Measurements from ENCODE around the gene FYN.

DNA sequence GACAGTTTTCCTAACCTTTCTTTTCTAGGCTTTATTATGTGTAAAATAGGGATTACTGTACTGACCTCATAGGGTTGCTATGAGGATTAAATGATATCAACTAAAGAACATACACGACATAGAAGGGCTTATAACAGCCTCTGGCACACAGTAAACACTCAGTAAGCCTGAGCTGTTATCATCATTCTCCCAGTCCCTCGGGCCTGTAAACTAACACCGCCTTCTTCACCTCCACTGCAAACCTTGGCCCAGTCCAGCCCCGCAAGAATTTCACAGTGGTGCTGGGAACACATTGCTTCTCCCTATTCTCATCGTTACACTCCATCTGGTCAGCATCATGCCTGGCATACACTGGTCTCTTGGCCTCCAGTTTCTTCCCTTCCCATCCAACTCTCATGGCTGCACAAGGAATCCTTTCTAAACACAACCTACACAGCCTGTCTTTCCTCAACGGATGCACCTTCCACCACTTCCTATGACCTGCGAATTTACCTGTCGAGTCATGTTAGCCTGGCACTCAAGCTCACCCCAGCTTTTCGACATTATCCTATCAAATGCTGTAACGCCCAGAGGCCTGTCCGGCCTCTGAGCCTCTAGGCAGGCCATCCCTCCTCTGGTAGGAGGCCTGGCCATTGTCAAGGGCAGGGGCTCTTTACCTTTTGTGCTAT is 92.1 kb downstream of the FYN start:
- TF ChIP-seq, protein P1, sequence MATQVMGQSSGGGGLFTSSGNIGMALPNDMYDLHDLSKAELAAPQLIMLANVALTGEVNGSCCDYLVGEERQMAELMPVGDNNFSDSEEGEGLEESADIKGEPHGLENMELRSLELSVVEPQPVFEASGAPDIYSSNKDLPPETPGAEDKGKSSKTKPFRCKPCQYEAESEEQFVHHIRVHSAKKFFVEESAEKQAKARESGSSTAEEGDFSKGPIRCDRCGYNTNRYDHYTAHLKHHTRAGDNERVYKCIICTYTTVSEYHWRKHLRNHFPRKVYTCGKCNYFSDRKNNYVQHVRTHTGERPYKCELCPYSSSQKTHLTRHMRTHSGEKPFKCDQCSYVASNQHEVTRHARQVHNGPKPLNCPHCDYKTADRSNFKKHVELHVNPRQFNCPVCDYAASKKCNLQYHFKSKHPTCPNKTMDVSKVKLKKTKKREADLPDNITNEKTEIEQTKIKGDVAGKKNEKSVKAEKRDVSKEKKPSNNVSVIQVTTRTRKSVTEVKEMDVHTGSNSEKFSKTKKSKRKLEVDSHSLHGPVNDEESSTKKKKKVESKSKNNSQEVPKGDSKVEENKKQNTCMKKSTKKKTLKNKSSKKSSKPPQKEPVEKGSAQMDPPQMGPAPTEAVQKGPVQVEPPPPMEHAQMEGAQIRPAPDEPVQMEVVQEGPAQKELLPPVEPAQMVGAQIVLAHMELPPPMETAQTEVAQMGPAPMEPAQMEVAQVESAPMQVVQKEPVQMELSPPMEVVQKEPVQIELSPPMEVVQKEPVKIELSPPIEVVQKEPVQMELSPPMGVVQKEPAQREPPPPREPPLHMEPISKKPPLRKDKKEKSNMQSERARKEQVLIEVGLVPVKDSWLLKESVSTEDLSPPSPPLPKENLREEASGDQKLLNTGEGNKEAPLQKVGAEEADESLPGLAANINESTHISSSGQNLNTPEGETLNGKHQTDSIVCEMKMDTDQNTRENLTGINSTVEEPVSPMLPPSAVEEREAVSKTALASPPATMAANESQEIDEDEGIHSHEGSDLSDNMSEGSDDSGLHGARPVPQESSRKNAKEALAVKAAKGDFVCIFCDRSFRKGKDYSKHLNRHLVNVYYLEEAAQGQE (IDR thresholded peaks at IDR 0.05; ENCODE audit: low read depth) = no peak
- TF ChIP-seq TCF12 (IDR thresholded peaks at IDR 0.05; ENCODE audit: low read depth) (no peak), EGR1 (IDR thresholded peaks at IDR 0.05) (no peak), CREB1 (IDR thresholded peaks at IDR 0.05; ENCODE audit: low read depth) (no peak), ZBTB7A (IDR thresholded peaks at IDR 0.05; ENCODE audit: low read depth) (no peak), EP300 (IDR thresholded peaks at IDR 0.05; ENCODE audit: borderline replicate concordance) (no peak), RAD21 (IDR thresholded peaks at IDR 0.05; ENCODE audit: low read depth) (no peak)

Measured in Ishikawa (cell line).